Spleen (tissue), 11 donors: ENCODE measurements around the gene SUCLA2. TPM values are rescaled to one million over a fixed set of nuclear protein-coding genes. Genes with fewer than 3 reads are reported as not detected.

Source experiments
- DNase-seq: peaks from one replicate; pipeline ENCODE4 v3.0.0-alpha.2; 2020
- H3K27ac ChIP-seq, 8 donors: fragments of 200-600 bp; sonication (generic) in 7 of 8; 1 replicate in 4 of 8; 2 replicates in 4 of 8; pipeline versions ENCODE4 v1.5.0 to v1.8.0; 2016 to 2021; ENCODE audit warnings: inconsistent platforms in 4 of 8, mild to moderate bottlenecking in 4 of 8, moderate library complexity in 1 of 8
- H3K27me3 ChIP-seq, 7 donors: fragments of 200-600 bp; sonication (generic) in 6 of 7; replicated peaks in 1 of 7; 1 replicate in 4 of 7; 2 replicates in 3 of 7; pipeline versions ENCODE4 v1.5.0 to v1.8.0; 2016 to 2021; ENCODE audit warnings: inconsistent platforms in 3 of 7, mild to moderate bottlenecking in 1 of 7
- H3K36me3 ChIP-seq, 6 donors: fragments of 200-600 bp; sonication (generic) in 5 of 6; 1 replicate in 4 of 6; 2 replicates in 2 of 6; pipeline versions ENCODE4 v1.5.0 to v1.8.0; 2016 to 2021; ENCODE audit warnings: inconsistent platforms in 2 of 6
- H3K4me1 ChIP-seq, 6 donors: fragments of 200-600 bp; sonication (generic) in 5 of 6; 1 replicate in 3 of 6; 2 replicates in 3 of 6; pipeline versions ENCODE4 v1.5.0 to v1.8.0; 2016 to 2021; ENCODE audit warnings: inconsistent platforms in 3 of 6
- H3K4me3 ChIP-seq, 8 donors: fragments of 200-600 bp; sonication (generic) in 7 of 8; 1 replicate in 4 of 8; 2 replicates in 4 of 8; pipeline versions ENCODE4 v1.5.0 to v1.8.0; 2016 to 2021; ENCODE audit warnings: inconsistent platforms in 4 of 8, mild to moderate bottlenecking in 4 of 8, moderate library complexity in 2 of 8
- H3K9me3 ChIP-seq, 8 donors: fragments of 200-600 bp; sonication (generic) in 7 of 8; 1 replicate in 4 of 8; 2 replicates in 4 of 8; pipeline versions ENCODE4 v1.5.0 to v1.8.0; 2016 to 2021; ENCODE audit warnings: inconsistent platforms in 4 of 8
- POLR2A ChIP-seq, 3 donors: fragments of 450-650 bp; IDR thresholded peaks; one replicate each; pipeline ENCODE4 v1.5.1; 2017; ENCODE audit warnings: antibody characterized with exemption in 3 of 3, mild to moderate bottlenecking in 1 of 3
- POLR2AphosphoS5 ChIP-seq, 3 donors: sonication (generic); formaldehyde crosslinking; IDR thresholded peaks; one replicate each; pipeline ENCODE4 v1.5.1; 2017; ENCODE audit warnings: antibody characterized with exemption in 3 of 3
- WGBS, 5 donors: extraction: QIAGEN DNeasy Blood & Tissue Kit in 3 of 5; methylation state at CpG; one replicate each; pipeline versions ENCODE4 v1.1.5 to v1.1.7; 2013 to 2018; 5-methylcytosine and 5-hydroxymethylcytosine counted together
- intact Hi-C: fragments of 100-400 bp; cut with DNase I; formaldehyde crosslinking; loops from one replicate; pipeline ENCODE4 v1.15.0; 2023; ENCODE audit warnings: low total_unique reads
- polyA plus RNA-seq, 3 donors: library from polyadenylated mRNA; stranded (reverse); fragments of 200-250 nt; gene quantifications; one replicate each; pipeline ENCODE4 v1.2.1, GENCODE V29; 2013
- total RNA-seq, 7 donors: library from RNA; depleted of rRNA in 3 of 7; stranded (reverse); fragments of >200 nt in 3 of 7; fragmentation: NEBNext Ultra II Directional in 4 of 7; extraction: Animal tissue kit (Norgen Biotek cat#: 25700) in 4 of 7; gene quantifications; one replicate each; pipeline versions ENCODE4 v1.1.0 to v1.2.1, GENCODE V29; 2016 to 2021
- TF ChIP-seq, protein P1 (sequence below), 11 experiments: fragments of 200-600 bp in 7 of 11; fragments of 450-650 bp in 4 of 11; sonication (generic) in 4 of 11; IDR thresholded peaks in 8 of 11; conservative IDR thresholded peaks in 3 of 11; 1 replicate in 7 of 11; 2 replicates in 4 of 11; pipeline versions ENCODE4 v1.4.0 to v1.8.0; 2016 to 2021; ENCODE audit warnings: antibody characterized with exemption in 11 of 11, inconsistent platforms in 4 of 11, mild to moderate bottlenecking in 1 of 11
- donor health status: healthy with polysubstance abuse.
- donor health status: DM: no; HTN: no; CAD: no; lungs with moderate emphysema.
- donor health status: DM: no; HTN: no; CAD: no.
- donor health status: Bipolar disorder and iron deficiency.
- donor health status: healthy.
- donor health status: DM: no; HTN: no; CAD: no.
- donor health status: DM: yes; HTN: yes; CAD: no.

The SUCLA2 gene
- total and polyA plus RNA-seq, 10 donors: 14.4 to 49.6 (median 31.5) TPM

DNA sequence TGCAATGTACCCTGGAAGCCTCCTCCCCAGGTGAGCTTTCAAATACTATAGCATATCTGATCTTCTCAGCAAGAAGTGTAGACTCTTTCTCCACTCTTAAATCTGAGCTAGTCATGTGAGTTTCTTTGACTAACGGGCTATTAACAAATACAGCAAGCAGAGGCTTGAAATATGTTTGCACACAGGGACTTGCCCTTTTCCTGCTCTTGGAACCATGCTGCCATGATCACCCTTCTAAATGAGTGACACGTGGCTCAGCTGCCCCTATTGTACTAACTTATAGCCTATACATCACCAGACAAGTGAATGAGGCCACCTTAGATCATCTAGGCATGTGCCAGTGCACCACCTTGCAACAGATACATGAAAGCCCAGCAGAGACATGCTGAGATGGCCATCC lies 13.3 kb upstream of the SUCLA2 start:
- TF ChIP-seq POLR2A (IDR thresholded peaks at IDR 0.05): no peak
- TF ChIP-seq, protein P1, sequence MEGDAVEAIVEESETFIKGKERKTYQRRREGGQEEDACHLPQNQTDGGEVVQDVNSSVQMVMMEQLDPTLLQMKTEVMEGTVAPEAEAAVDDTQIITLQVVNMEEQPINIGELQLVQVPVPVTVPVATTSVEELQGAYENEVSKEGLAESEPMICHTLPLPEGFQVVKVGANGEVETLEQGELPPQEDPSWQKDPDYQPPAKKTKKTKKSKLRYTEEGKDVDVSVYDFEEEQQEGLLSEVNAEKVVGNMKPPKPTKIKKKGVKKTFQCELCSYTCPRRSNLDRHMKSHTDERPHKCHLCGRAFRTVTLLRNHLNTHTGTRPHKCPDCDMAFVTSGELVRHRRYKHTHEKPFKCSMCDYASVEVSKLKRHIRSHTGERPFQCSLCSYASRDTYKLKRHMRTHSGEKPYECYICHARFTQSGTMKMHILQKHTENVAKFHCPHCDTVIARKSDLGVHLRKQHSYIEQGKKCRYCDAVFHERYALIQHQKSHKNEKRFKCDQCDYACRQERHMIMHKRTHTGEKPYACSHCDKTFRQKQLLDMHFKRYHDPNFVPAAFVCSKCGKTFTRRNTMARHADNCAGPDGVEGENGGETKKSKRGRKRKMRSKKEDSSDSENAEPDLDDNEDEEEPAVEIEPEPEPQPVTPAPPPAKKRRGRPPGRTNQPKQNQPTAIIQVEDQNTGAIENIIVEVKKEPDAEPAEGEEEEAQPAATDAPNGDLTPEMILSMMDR (IDR thresholded peaks at IDR 0.05 in 8 of 11, conservative IDR thresholded peaks at IDR 0.05 in 3 of 11): no peak
- TF ChIP-seq POLR2AphosphoS5 (IDR thresholded peaks at IDR 0.05): no peak
- DNase-seq: no peak
- H3K4me3 ChIP-seq: no peak overlapping the region
- 92 to 97% (median 94%) methylated on average over 2 of the region's 2 CpGs for WGBS, 5 donors
- H3K27me3 ChIP-seq: no peaks in the 10 kb centered on the region
- intact Hi-C loops: no loop called here
- H3K27ac ChIP-seq: no peak overlapping the region
- peaks cover 0 to 5% (median 0%) of the 10 kb centered on the region in 6 donors for H3K4me1 ChIP-seq
- H3K36me3 ChIP-seq: peaks cover 0 to 18% (median 0%) of the 10 kb centered on the region in 6 donors
- H3K9me3 ChIP-seq: no peaks in the 10 kb centered on the region

DNA sequence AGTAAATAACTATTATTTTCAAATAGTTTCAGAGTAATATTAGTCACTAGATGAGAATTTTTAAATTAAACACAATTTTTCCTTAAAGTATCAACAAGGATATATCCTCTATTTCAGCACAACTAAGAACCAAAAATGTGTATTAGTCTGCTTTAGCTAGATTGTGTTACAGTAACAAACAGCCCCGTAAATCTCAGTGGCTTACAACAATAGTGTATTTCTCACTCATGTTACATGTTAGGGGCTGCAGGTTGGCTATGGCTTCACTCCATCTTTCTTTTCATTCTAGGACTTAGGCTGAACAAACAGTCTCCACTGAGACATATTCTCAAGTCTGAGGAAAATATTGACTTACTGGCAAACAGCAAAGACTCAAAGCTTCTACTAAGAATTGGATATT lies 11.6 kb upstream of the SUCLA2 start:
- TF ChIP-seq POLR2AphosphoS5 (IDR thresholded peaks at IDR 0.05) (no peak), POLR2A (IDR thresholded peaks at IDR 0.05) (no peak)
- TF ChIP-seq, protein P1 (IDR thresholded peaks at IDR 0.05 in 8 of 11, conservative IDR thresholded peaks at IDR 0.05 in 3 of 11): no peak
- Histone ChIP-seq H3K9me3 (no peaks in the 10 kb centered on the region), H3K27me3 (no peaks in the 10 kb centered on the region), H3K36me3 (peaks cover 0 to 18% (median 0%) of the 10 kb centered on the region in 6 donors), H3K27ac (no peak overlapping the region), H3K4me1 (peaks cover 0 to 13% (median 3%) of the 10 kb centered on the region in 6 donors), H3K4me3 (no peak overlapping the region)
- intact Hi-C loops: no loop called here
- DNase-seq: no peak
- WGBS, 5 donors: 92 to 100% (median 97%) methylated on average over 1 of the region's 1 CpG

DNA sequence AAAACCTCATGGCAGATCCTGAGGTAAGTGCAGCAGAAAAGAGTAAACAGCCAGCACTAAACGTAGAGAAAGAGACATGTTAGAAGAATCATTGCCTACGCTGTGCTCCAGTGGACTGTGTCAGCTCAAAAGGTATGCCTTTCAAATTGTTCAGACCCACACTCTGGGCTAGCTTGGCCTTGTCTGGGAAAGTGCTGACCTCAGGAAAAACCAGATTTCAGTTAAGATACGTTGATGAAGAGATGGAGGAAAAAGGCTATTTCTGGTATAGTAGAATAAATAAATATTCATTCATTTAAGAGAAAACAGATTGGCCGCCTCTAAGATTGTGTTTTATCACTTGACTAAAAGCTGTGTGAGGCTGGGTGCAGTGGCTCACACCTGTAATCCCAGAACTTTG lies 9.6 kb upstream of the SUCLA2 start:
- WGBS, 5 donors: 69 to 92% (median 72%) methylated on average over 3 to 4 of the region's 4 CpGs
- Histone ChIP-seq H3K36me3 (peaks cover 0 to 18% (median 0%) of the 10 kb centered on the region in 6 donors), H3K4me3 (no peak overlapping the region), H3K4me1 (peaks cover 0 to 13% (median 3%) of the 10 kb centered on the region in 6 donors), H3K9me3 (no peaks in the 10 kb centered on the region), H3K27ac (no peak overlapping the region), H3K27me3 (no peaks in the 10 kb centered on the region)
- DNase-seq: no peak
- intact Hi-C loops: no loop called here
- no peak for TF ChIP-seq POLR2A (IDR thresholded peaks at IDR 0.05)
- TF ChIP-seq POLR2AphosphoS5 (IDR thresholded peaks at IDR 0.05): no peak
- TF ChIP-seq, protein P1 (IDR thresholded peaks at IDR 0.05 in 8 of 11, conservative IDR thresholded peaks at IDR 0.05 in 3 of 11): no peak

DNA sequence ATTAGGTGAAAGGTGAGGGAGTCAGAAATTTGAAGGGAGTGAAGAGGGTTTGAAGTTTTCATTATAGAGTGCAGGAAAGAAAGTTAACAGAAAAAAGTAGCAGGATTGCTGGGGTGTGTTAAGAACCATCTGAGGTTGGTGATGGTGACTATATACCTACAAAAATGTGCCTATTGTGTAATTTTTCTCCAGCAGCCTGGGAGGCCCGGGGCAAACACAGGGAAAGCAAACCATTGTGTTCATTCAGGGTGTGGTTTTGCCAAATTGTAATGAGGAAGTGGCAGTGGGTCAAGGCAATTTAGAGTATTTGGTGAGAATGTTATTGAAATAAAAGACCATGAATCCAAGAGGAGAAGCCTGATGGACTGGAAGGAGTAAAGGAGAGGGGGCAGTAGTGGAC lies 8.2 kb upstream of the SUCLA2 start:
- no peak for DNase-seq
- TF ChIP-seq POLR2A (IDR thresholded peaks at IDR 0.05): no peak
- peak in 1 of 3 donors; percentile 9 for TF ChIP-seq POLR2AphosphoS5 (IDR thresholded peaks at IDR 0.05)
- no peak overlapping the region for H3K4me3 ChIP-seq
- H3K27me3 ChIP-seq: no peaks in the 10 kb centered on the region
- WGBS, 5 donors: 15 to 53% (median 32%) methylated on average over 1 of the region's 1 CpG
- peaks cover 0 to 13% (median 0%) of the 10 kb centered on the region in 6 donors for H3K36me3 ChIP-seq
- H3K4me1 ChIP-seq: peaks cover 0 to 13% (median 3%) of the 10 kb centered on the region in 6 donors
- peak overlapping the region in 7 of 8 donors; percentile 13 to 56 (median 41) for H3K27ac ChIP-seq
- intact Hi-C loops: no loop called here
- no peaks in the 10 kb centered on the region for H3K9me3 ChIP-seq

GRCh38 chr13:48006396-48006795 lies 5.3 kb upstream of the SUCLA2 start:
- Histone ChIP-seq H3K27me3 (no peaks in the 10 kb centered on the region), H3K4me3 (no peak overlapping the region), H3K4me1 (peaks cover 0 to 21% (median 8%) of the 10 kb centered on the region in 6 donors), H3K9me3 (no peaks in the 10 kb centered on the region), H3K27ac (no peak overlapping the region), H3K36me3 (no peaks in the 10 kb centered on the region)
- TF ChIP-seq POLR2AphosphoS5 (IDR thresholded peaks at IDR 0.05) (no peak), POLR2A (IDR thresholded peaks at IDR 0.05) (no peak)
- TF ChIP-seq, protein P1 (IDR thresholded peaks at IDR 0.05 in 8 of 11, conservative IDR thresholded peaks at IDR 0.05 in 3 of 11): no peak
- WGBS, 5 donors: 37 to 81% (median 66%) methylated on average over 1 of the region's 1 CpG
- intact Hi-C loops: no loop called here
- DNase-seq: no peak
